OCI-LY3 (cell line): ENCODE measurements around the gene LPP.

Source experiments
- CTCF ChIP-seq: fragments of 200-600, 300-600 bp; sonication (generic); IDR thresholded peaks from 2 replicates; pipeline ENCODE4 v1.5.1; 2014; ENCODE audit warnings: antibody characterized with exemption, low read length, low read depth
- EZH2phosphoT487 ChIP-seq: fragments of 200-600 bp; shearing (Covaris generic); IDR thresholded peaks from 2 replicates; pipeline ENCODE4 v1.6.1; 2018; ENCODE audit warnings: antibody characterized with exemption, mixed run types, low read depth

DNA sequence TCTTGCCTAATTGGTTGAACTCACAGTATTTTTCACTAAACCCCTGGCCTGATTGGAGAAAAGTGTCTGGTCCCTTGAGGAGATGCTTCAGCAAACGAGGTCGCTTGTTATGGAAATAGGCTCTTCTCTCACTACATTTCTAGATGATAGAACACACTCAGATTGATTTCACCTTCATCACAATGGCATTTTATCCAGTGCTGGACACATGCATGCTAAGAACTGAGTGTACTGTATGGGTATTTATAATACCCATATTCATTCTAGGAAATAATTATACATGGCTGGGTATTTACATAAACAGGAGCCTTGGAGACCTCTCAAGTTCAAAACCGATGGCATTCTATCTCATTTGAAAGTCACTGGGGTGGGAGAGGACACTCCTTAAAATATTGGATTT lies 444.9 kb downstream of the LPP start:
- no peak for TF ChIP-seq CTCF
- no peak for TF ChIP-seq EZH2phosphoT487
